Trophoblast cell (in vitro differentiated cells and primary cell): ENCODE data around the gene MRPS27.

Experiments used
- DNase-seq, 2 donors: peaks; one replicate each; pipeline ENCODE4 v3.0.0-alpha.2; 2016
- H2AFZ ChIP-seq: 2 replicates; pipeline ENCODE4 v1.6.1; 2013; ENCODE audit warnings: low read length, moderate library complexity, mild to moderate bottlenecking; ENCODE audit not compliant: insufficient read depth, poor library complexity
- H2AK5ac ChIP-seq: 2 replicates; pipeline ENCODE4 v1.6.1; 2013; ENCODE audit warnings: mild to moderate bottlenecking, low read length
- H2BK120ac ChIP-seq: 2 replicates; pipeline ENCODE4 v1.6.1; 2013; ENCODE audit warnings: low read length, mild to moderate bottlenecking, moderate library complexity; ENCODE audit not compliant: insufficient read depth, poor library complexity
- H2BK12ac ChIP-seq: 2 replicates; pipeline ENCODE4 v1.6.1; 2013; ENCODE audit warnings: mild to moderate bottlenecking, low read length, moderate library complexity
- H2BK5ac ChIP-seq: 2 replicates; pipeline ENCODE4 v1.6.1; 2013; ENCODE audit warnings: low read length, low read depth, moderate library complexity, mild to moderate bottlenecking; ENCODE audit not compliant: poor library complexity
- H3K14ac ChIP-seq: 2 replicates; pipeline ENCODE4 v1.6.1; 2013; ENCODE audit warnings: mild to moderate bottlenecking, low read length
- H3K18ac ChIP-seq: 2 replicates; pipeline ENCODE4 v1.6.1; 2013; ENCODE audit warnings: mild to moderate bottlenecking, low read length
- H3K23ac ChIP-seq: 2 replicates; pipeline ENCODE4 v1.6.1; 2013; ENCODE audit warnings: low read length
- H3K27ac ChIP-seq: 2 replicates; pipeline ENCODE4 v1.5.1; 2013; ENCODE audit warnings: low read depth, mild to moderate bottlenecking, inconsistent platforms, low read length, moderate library complexity
- H3K27me3 ChIP-seq: 2 replicates; pipeline ENCODE4 v1.6.1; 2013; ENCODE audit warnings: inconsistent platforms, mild to moderate bottlenecking, low read length, moderate library complexity; ENCODE audit not compliant: insufficient read depth
- H3K36me3 ChIP-seq, 2 experiments: 1 replicate in 1 of 2; 2 replicates in 1 of 2; pipeline ENCODE4 v1.6.1; 2013; ENCODE audit warnings: low read length in 2 of 2, mild to moderate bottlenecking in 2 of 2, moderate library complexity in 1 of 2; ENCODE audit not compliant: insufficient read depth in 2 of 2, control insufficient read depth in 1 of 2
- H3K4ac ChIP-seq: 2 replicates; pipeline ENCODE4 v1.6.1; 2013; ENCODE audit warnings: low read depth, mild to moderate bottlenecking, low read length, moderate library complexity
- H3K4me1 ChIP-seq, 2 experiments: 1 replicate in 1 of 2; 2 replicates in 1 of 2; pipeline ENCODE4 v1.6.1; 2013; ENCODE audit warnings: low read length in 2 of 2, mild to moderate bottlenecking in 2 of 2, moderate library complexity in 1 of 2; ENCODE audit not compliant: insufficient read depth in 2 of 2, control insufficient read depth in 1 of 2
- H3K4me2 ChIP-seq: 2 replicates; pipeline ENCODE4 v1.6.1; 2013; ENCODE audit warnings: inconsistent platforms, mild to moderate bottlenecking, low read length, moderate library complexity
- H3K4me3 ChIP-seq: 2 replicates; pipeline ENCODE4 v1.5.1; 2013; ENCODE audit warnings: mild to moderate bottlenecking, low read depth, low read length, inconsistent platforms
- H3K79me1 ChIP-seq: one replicate; pipeline ENCODE4 v1.6.1; 2013; ENCODE audit warnings: low read length
- H3K79me2 ChIP-seq: 2 replicates; pipeline ENCODE4 v1.6.1; 2013; ENCODE audit warnings: low read length, mild to moderate bottlenecking; ENCODE audit not compliant: control insufficient read depth, insufficient read depth, poor library complexity
- H3K9ac ChIP-seq: 2 replicates; pipeline ENCODE4 v1.6.1; 2013; ENCODE audit warnings: mild to moderate bottlenecking, low read length
- H3K9me3 ChIP-seq: 2 replicates; pipeline ENCODE4 v1.6.1; 2013; ENCODE audit warnings: low read depth, mild to moderate bottlenecking, control low read depth, inconsistent platforms, low read length; ENCODE audit not compliant: insufficient read depth
- H4K12ac ChIP-seq: 2 replicates; pipeline ENCODE4 v1.6.1; 2013; ENCODE audit warnings: low read depth, mild to moderate bottlenecking, low read length, moderate library complexity
- H4K8ac ChIP-seq: 2 replicates; pipeline ENCODE4 v1.6.1; 2013; ENCODE audit warnings: low read depth, mild to moderate bottlenecking, low read length, moderate library complexity
- H4K91ac ChIP-seq: one replicate; pipeline ENCODE4 v1.6.1; 2013; ENCODE audit warnings: low read depth, mild to moderate bottlenecking, low read length, moderate library complexity
- WGBS: extraction: QIAGEN DNeasy Blood & Tissue Kit; methylation state at CpG from one replicate; pipeline ENCODE4 v1.1.7; 2013; ENCODE audit warnings: missing lambda C conversion rate; ENCODE audit not compliant: insufficient read length, insufficient coverage; ENCODE audit errors: extremely low coverage; 5-methylcytosine and 5-hydroxymethylcytosine counted together

MRPS27 gene

DNA sequence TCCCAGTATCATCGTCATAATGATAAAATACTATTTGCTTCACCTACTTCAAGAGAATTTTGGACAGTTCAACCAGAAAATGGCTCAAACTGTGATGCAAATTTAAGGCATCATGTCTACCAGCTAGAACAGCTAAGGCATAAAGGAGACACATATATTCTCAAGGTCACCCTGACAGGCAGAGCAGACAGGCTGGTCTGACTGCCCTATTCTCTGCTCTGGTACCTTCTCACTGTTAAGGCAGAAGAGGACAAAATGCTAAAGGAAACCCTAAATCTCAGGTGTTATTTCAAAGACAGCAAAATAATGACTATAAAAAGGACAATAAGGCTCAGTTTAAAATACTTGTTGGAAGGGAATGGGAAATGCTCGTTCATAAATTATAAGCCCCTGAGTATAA lies 87.2 kb downstream of the MRPS27 start:
- no CpG with 5 or more reads among the region's 2 CpGs for WGBS
- Histone ChIP-seq H3K4me2 (no peak overlapping the region), H4K8ac (no peak overlapping the region), H2BK120ac (no peak overlapping the region), H2BK12ac (no peak overlapping the region), H3K27ac (no peak overlapping the region), H3K14ac (no peak overlapping the region), H3K79me1 (peaks cover 1% of the 10 kb centered on the region), H3K27me3 (no peaks in the 10 kb centered on the region), H2BK5ac (no peak overlapping the region), H3K79me2 (no peaks in the 10 kb centered on the region), H2AK5ac (no peak overlapping the region), H3K23ac (no peak overlapping the region), H4K12ac (no peak overlapping the region), H3K4ac (no peak overlapping the region), H3K4me3 (no peak overlapping the region), H3K36me3 (peaks cover 0 to 2% of the 10 kb centered on the region in 2 experiments), H3K9ac (no peak overlapping the region), H3K9me3 (no peaks in the 10 kb centered on the region), H2AFZ (no peak overlapping the region), H4K91ac (no peak overlapping the region), H3K4me1 (peaks cover 0 to 5% of the 10 kb centered on the region in 2 experiments), H3K18ac (no peak overlapping the region)
- no peak for DNase-seq

GRCh38 chr5:72231991-72232703 lies 87.9 kb downstream of the MRPS27 start:
- Histone ChIP-seq H3K9ac (no peak overlapping the region), H3K4me1 (peaks cover 0 to 5% of the 10 kb centered on the region in 2 experiments), H3K4me3 (no peak overlapping the region), H3K4me2 (no peak overlapping the region), H4K91ac (no peak overlapping the region), H3K14ac (no peak overlapping the region), H3K79me1 (peaks cover 1% of the 10 kb centered on the region), H2BK12ac (no peak overlapping the region), H4K12ac (no peak overlapping the region), H3K36me3 (peaks cover 0 to 2% of the 10 kb centered on the region in 2 experiments), H2AFZ (no peak overlapping the region), H3K4ac (no peak overlapping the region), H2BK120ac (no peak overlapping the region), H2AK5ac (no peak overlapping the region), H3K23ac (no peak overlapping the region), H3K27ac (peak overlapping the region; percentile 52), H4K8ac (no peak overlapping the region), H3K18ac (no peak overlapping the region), H3K27me3 (no peaks in the 10 kb centered on the region), H2BK5ac (no peak overlapping the region), H3K9me3 (no peaks in the 10 kb centered on the region), H3K79me2 (no peaks in the 10 kb centered on the region)
- no CpG with 5 or more reads among the region's 6 CpGs for WGBS
- DNase-seq = no peak

GRCh38 chr5:72228960-72229359 lies 91.1 kb downstream of the MRPS27 start:
- H3K79me2 ChIP-seq = peaks cover 1% of the 10 kb centered on the region
- no peaks in the 10 kb centered on the region for H3K27me3 ChIP-seq
- no peak overlapping the region for H2AFZ ChIP-seq
- no peak overlapping the region for H3K9ac ChIP-seq
- no peak overlapping the region for H2BK120ac ChIP-seq
- no peak overlapping the region for H3K4me2 ChIP-seq
- H4K12ac ChIP-seq = no peak overlapping the region
- no peak overlapping the region for H3K27ac ChIP-seq
- no peak overlapping the region for H3K4ac ChIP-seq
- peaks cover 0 to 8% of the 10 kb centered on the region in 2 experiments for H3K4me1 ChIP-seq
- peaks cover 5 to 6% of the 10 kb centered on the region in 2 experiments for H3K36me3 ChIP-seq
- no peak for DNase-seq
- H2BK12ac ChIP-seq = no peak overlapping the region
- no peak overlapping the region for H3K4me3 ChIP-seq
- no peak overlapping the region for H2BK5ac ChIP-seq
- H3K14ac ChIP-seq = no peak overlapping the region
- no peak overlapping the region for H3K18ac ChIP-seq
- no peak overlapping the region for H2AK5ac ChIP-seq
- H4K8ac ChIP-seq = no peak overlapping the region
- no peak overlapping the region for H3K23ac ChIP-seq
- no peak overlapping the region for H4K91ac ChIP-seq
- H3K9me3 ChIP-seq = no peaks in the 10 kb centered on the region
- no CpG with 5 or more reads among the region's 3 CpGs for WGBS
- H3K79me1 ChIP-seq = no peaks in the 10 kb centered on the region

GRCh38 chr5:72226950-72227349 lies 93.1 kb downstream of the MRPS27 start:
- no peak overlapping the region for H2BK5ac ChIP-seq
- H3K36me3 ChIP-seq = peaks cover 5 to 13% of the 10 kb centered on the region in 2 experiments
- no CpG with 5 or more reads among the region's 2 CpGs for WGBS
- no peak overlapping the region for H3K23ac ChIP-seq
- no peak overlapping the region for H4K91ac ChIP-seq
- peaks cover 0 to 5% of the 10 kb centered on the region in 2 experiments for H3K4me1 ChIP-seq
- H2AK5ac ChIP-seq = no peak overlapping the region
- H3K18ac ChIP-seq = no peak overlapping the region
- H3K4me2 ChIP-seq = no peak overlapping the region
- no peaks in the 10 kb centered on the region for H3K79me1 ChIP-seq
- peaks cover 1% of the 10 kb centered on the region for H3K79me2 ChIP-seq
- no peak overlapping the region for H3K27ac ChIP-seq
- no peak overlapping the region for H3K4me3 ChIP-seq
- no peak overlapping the region for H3K4ac ChIP-seq
- no peak overlapping the region for H2BK12ac ChIP-seq
- H3K27me3 ChIP-seq = no peaks in the 10 kb centered on the region
- DNase-seq = no peak
- H2BK120ac ChIP-seq = no peak overlapping the region
- no peak overlapping the region for H3K14ac ChIP-seq
- H4K8ac ChIP-seq = no peak overlapping the region
- H4K12ac ChIP-seq = no peak overlapping the region
- H2AFZ ChIP-seq = no peak overlapping the region
- H3K9ac ChIP-seq = no peak overlapping the region
- H3K9me3 ChIP-seq = no peaks in the 10 kb centered on the region
